Right lobe of liver (tissue), 6 donors: ENCODE measurements around the gene PSME2. TPM values are rescaled to one million over a fixed set of nuclear protein-coding genes. Genes with fewer than 3 reads are reported as not detected.

Experiments used
- ATAC-seq, 4 donors: fragments of 200-7000 bp; cut with Tn5 transposase; one replicate each; pipeline ENCODE4 v1.9.1; 2020; ENCODE audit warnings: mild to moderate bottlenecking in 4 of 4, moderate library complexity in 4 of 4
- DNase-seq, 3 donors: peaks; one replicate each; pipeline ENCODE4 v3.0.0-alpha.2; 2020
- H3K27ac ChIP-seq, 3 donors: fragments of 200-600 bp; one replicate each; pipeline ENCODE4 v1.8.0; 2022
- H3K27me3 ChIP-seq, 2 donors: fragments of 200-600 bp; one replicate each; pipeline ENCODE4 v1.8.0; 2022
- H3K36me3 ChIP-seq, 4 donors: fragments of 200-600 bp; sonication (generic) in 1 of 4; one replicate each; pipeline versions ENCODE4 v1.5.1 to v1.8.0; 2017 to 2022; ENCODE audit warnings: control low read depth in 1 of 4
- H3K4me1 ChIP-seq, 4 donors: fragments of 200-600 bp; sonication (generic) in 1 of 4; one replicate each; pipeline versions ENCODE4 v1.5.1 to v1.8.0; 2017 to 2022; ENCODE audit warnings: control low read depth in 1 of 4
- H3K4me3 ChIP-seq, 3 donors: fragments of 200-600 bp; one replicate each; pipeline ENCODE4 v1.8.0; 2022
- H3K9me3 ChIP-seq, 4 donors: fragments of 200-600 bp; sonication (generic) in 1 of 4; one replicate each; pipeline versions ENCODE4 v1.5.1 to v1.8.0; 2017 to 2022; ENCODE audit warnings: control low read depth in 1 of 4
- POLR2A ChIP-seq: fragments of 450-650 bp; IDR thresholded peaks from one replicate; pipeline ENCODE4 v1.6.1; 2017; ENCODE audit warnings: antibody characterized with exemption, mild to moderate bottlenecking
- WGBS: methylation state at CpG from one replicate; pipeline ENCODE4 v1.1.6; 2018; ENCODE audit warnings: low coverage, low lambda C conversion rate; ENCODE audit not compliant: insufficient coverage; ENCODE audit errors: missing lambda C conversion rate; 5-methylcytosine and 5-hydroxymethylcytosine counted together
- intact Hi-C, 2 donors: fragments of 100-400 bp; cut with DNase I; formaldehyde crosslinking; loops; one replicate each; pipeline versions ENCODE4 v1.11.2 to v1.14.1; 2022
- total RNA-seq, 6 experiments: library from RNA; depleted of rRNA in 2 of 6; stranded (reverse); fragments of >200 nt in 2 of 6; fragmentation: NEBNext Ultra II Directional in 3 of 6; extraction: Animal tissue kit (Norgen Biotek cat#: 25700) in 3 of 6; gene quantifications; one replicate each; pipeline versions ENCODE4 v1.1.0 to v1.2.4, GENCODE V29; 2016 to 2023
- TF ChIP-seq, protein P1 (sequence below), 4 donors: fragments of 200-600 bp in 3 of 4; fragments of 450-650 bp in 1 of 4; IDR thresholded peaks; one replicate each; pipeline versions ENCODE4 v1.5.1 to v1.8.0; 2016 to 2022; ENCODE audit warnings: antibody characterized with exemption in 4 of 4, mild to moderate bottlenecking in 2 of 4
- donor health status: DM: no; HTN: yes; CAD: no.
- donor health status: DM: no; HTN: no; CAD: no.
- donor health status: DM: no; HTN: no; CAD: no.
- donor health status: DM: no; HTN: yes; CAD: no.
- donor health status: DM: no; HTN: yes; CAD: no.

The PSME2 gene
- total RNA-seq, 6 experiments from 2014 or later = 66.1 to 142 (median 110) TPM

- intact Hi-C loops = no loop called here
- DNase-seq (peak; percentile 99 to 100 (median 99)), ATAC-seq (peak; percentile 82 to 93 (median 85))
- Histone ChIP-seq H3K4me3 (peak within 1 kb of the TSS; percentile 63 to 82 (median 82)), H3K9me3 (no peaks in the 10 kb centered on the region), H3K36me3 (peaks cover 0 to 28% (median 10%) of the 10 kb centered on the region in 4 donors), H3K27me3 (no peaks in the 10 kb centered on the region), H3K27ac (peak within 1 kb of the TSS; percentile 88 to 100 (median 89)), H3K4me1 (peaks cover 0 to 34% (median 11%) of the 10 kb centered on the region in 4 donors)
- under 1% methylated on average over 33 of the region's 65 CpGs for WGBS
- TF ChIP-seq, protein P1, sequence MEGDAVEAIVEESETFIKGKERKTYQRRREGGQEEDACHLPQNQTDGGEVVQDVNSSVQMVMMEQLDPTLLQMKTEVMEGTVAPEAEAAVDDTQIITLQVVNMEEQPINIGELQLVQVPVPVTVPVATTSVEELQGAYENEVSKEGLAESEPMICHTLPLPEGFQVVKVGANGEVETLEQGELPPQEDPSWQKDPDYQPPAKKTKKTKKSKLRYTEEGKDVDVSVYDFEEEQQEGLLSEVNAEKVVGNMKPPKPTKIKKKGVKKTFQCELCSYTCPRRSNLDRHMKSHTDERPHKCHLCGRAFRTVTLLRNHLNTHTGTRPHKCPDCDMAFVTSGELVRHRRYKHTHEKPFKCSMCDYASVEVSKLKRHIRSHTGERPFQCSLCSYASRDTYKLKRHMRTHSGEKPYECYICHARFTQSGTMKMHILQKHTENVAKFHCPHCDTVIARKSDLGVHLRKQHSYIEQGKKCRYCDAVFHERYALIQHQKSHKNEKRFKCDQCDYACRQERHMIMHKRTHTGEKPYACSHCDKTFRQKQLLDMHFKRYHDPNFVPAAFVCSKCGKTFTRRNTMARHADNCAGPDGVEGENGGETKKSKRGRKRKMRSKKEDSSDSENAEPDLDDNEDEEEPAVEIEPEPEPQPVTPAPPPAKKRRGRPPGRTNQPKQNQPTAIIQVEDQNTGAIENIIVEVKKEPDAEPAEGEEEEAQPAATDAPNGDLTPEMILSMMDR (IDR thresholded peaks at IDR 0.05) = no peak
- peak; percentile 84 for TF ChIP-seq POLR2A
These were observed 31.6 kb downstream of the PSME2 start, which contains the start of the genes DCAF11 and NRL for GRCh38 chr14:24114532-24115421. TSS of gene DCAF11 (plus strand) at chr14:24114777. CDS start at chr14:24115595, 818 bp downstream. TSS of gene NRL (minus strand) at chr14:24114949. CDS start at chr14:24082848, 32,101 bp downstream.

DNA sequence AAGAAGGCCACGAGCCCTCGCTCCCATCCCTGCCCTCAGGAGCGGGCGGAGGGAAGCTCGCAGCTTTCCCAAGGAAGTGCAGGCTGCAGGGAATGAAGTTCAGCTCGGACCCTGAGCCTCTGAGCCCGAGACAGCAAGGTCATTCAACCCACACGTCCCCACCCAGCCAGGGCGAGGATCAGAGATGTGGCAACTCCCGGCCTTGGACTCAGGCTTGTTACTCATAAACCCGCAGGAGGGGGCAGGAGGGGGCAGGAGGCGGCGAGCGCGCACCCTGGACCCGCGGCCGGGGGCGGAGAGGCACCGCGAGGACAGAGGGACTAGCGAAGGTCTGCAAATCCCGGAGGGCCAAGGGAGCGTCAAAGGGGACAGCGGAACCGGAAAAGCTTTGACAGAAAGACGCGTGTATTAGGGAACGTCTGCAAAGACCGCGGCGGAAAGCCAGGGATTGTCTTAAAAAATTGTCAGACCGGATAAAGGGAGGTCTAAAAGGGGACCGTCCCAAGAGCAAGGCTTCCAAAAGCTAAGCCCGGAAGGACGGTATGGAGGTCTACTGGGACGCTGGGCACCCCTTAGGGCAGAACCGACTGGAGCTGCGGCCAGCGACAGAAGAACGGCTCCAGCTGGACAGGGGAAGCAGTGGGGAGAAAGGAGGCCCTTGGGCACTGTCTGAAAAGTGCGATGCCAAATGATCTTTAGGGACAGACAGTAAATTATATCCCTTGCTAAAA, 32.4 kb downstream of the PSME2 start:
- no peaks in the 10 kb centered on the region for H3K9me3 ChIP-seq
- ATAC-seq (peak; percentile 61 to 73 (median 66)), DNase-seq (peak; percentile 94 to 97 (median 97))
- peak overlapping the region; percentile 63 to 82 (median 82) for H3K4me3 ChIP-seq
- no peaks in the 10 kb centered on the region for H3K27me3 ChIP-seq
- TF ChIP-seq POLR2A = peak; percentile 84
- TF ChIP-seq, protein P1 (IDR thresholded peaks at IDR 0.05) = no peak
- intact Hi-C loops = no loop called here
- peaks cover 0 to 20% (median 5%) of the 10 kb centered on the region in 4 donors for H3K36me3 ChIP-seq
- peak overlapping the region; percentile 88 to 100 (median 89) for H3K27ac ChIP-seq
- peaks cover 0 to 40% (median 14%) of the 10 kb centered on the region in 4 donors for H3K4me1 ChIP-seq
- WGBS = 0% methylated on average over 30 of the region's 42 CpGs

GRCh38 chr14:24113379-24113800, 33.0 kb downstream of the PSME2 start:
- WGBS = 10% methylated on average over 10 of the region's 15 CpGs
- TF ChIP-seq, protein P1 (IDR thresholded peaks at IDR 0.05) = no peak
- no peak for TF ChIP-seq POLR2A
- H3K9me3 ChIP-seq = no peaks in the 10 kb centered on the region
- intact Hi-C loops = no loop called here
- H3K4me1 ChIP-seq = peaks cover 0 to 46% (median 14%) of the 10 kb centered on the region in 4 donors
- H3K4me3 ChIP-seq = peak overlapping the region; percentile 63 to 82 (median 82)
- peak overlapping the region; percentile 88 to 100 (median 89) for H3K27ac ChIP-seq
- peaks cover 0 to 14% (median 3%) of the 10 kb centered on the region in 4 donors for H3K36me3 ChIP-seq
- ATAC-seq = no peak
- no peak for DNase-seq
- no peaks in the 10 kb centered on the region for H3K27me3 ChIP-seq

DNA sequence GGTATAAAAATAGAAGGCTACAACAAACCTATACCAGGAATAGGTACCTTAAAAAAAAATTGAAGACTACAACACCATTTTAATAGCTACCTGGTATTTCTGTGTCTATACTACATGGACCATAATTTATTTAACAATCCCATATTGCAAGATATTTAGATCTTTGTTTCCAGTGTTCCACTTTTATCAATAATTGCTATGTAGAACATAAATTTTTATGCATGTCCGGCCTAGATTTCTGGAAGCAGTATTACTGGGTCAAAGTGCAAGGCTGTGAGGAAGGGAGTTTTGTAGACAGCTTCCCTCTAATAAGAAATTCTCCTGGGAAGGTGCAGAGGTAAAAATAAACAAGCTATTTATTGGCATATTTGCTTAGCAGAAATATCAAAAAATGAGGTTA, 35.9 kb downstream of the PSME2 start:
- no peaks in the 10 kb centered on the region for H3K9me3 ChIP-seq
- no peaks in the 10 kb centered on the region for H3K27me3 ChIP-seq
- ATAC-seq (no peak), DNase-seq (no peak)
- H3K36me3 ChIP-seq = no peaks in the 10 kb centered on the region
- no peak overlapping the region for H3K4me3 ChIP-seq
- peaks cover 0 to 56% (median 18%) of the 10 kb centered on the region in 4 donors for H3K4me1 ChIP-seq
- WGBS = 26% methylated on average over 1 of the region's 1 CpG
- TF ChIP-seq, protein P1 (IDR thresholded peaks at IDR 0.05) = no peak
- TF ChIP-seq POLR2A = no peak
- intact Hi-C loops = no loop called here
- no peak overlapping the region for H3K27ac ChIP-seq
